Cardiac fibroblast (primary cell): Measurements from ENCODE around the gene DNAJC4.

Source experiments
- DNase-seq, 2 donors: peaks; one replicate each; pipeline versions ENCODE4 v3.0.0 to v3.0.0-alpha.2; 2010; ENCODE audit warnings: low read depth in 2 of 2
- H3K4me3 ChIP-seq, 2 donors: replicated peaks in 1 of 2; 1 replicate in 1 of 2; 2 replicates in 1 of 2; pipeline ENCODE4 v1.5.1; 2011; ENCODE audit warnings: low read depth in 2 of 2, low read length in 2 of 2, mild to moderate bottlenecking in 2 of 2, moderate library complexity in 1 of 2
- TF ChIP-seq, protein P1 (sequence below): IDR thresholded peaks from one replicate; pipeline ENCODE4 v1.5.1; 2011; ENCODE audit warnings: low read depth, mild to moderate bottlenecking, low read length, inconsistent platforms

Gene DNAJC4

DNA sequence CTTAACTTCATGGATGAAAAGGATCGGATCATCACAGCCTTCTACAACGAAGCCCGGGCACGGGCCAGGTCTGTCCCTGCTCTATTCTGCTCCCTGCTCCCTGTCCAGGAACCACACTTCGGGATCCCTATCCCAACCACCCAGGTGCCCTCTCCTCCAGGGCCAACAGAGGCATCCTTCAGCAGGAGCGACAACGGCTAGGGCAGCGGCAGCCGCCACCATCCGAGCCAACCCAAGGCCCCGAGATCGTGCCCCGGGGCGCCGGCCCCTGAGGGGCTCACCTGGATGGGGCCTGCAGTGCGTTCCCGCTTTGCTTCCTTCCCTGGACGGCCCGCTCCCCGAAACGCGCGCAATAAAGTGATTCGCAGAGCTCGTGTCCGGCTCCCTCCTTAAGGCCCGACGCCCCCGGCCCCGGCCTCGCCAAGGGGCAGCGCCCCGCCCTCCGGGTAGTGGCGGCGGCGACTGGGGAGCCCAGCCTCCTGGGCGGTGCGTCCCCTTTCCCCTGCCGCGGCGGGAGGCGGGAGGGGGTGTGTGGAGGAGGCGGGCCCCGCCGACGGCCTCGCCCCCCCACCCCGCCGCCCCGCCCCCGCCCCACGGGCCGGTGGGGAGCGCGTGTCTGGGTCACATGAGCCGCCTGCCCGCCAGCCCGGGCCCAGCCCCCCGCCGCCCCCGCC lies 3.7 kb downstream of the DNAJC4 start, which contains the start of gene VEGFB:
VEGFB (plus strand) TSS at position 672 of the 674 bp plus-strand sequence. CDS start 250 bp downstream, outside the sequence.
- peak within 1 kb of the TSS; percentile 65 to 81 for H3K4me3 ChIP-seq
- TF ChIP-seq, protein P1, sequence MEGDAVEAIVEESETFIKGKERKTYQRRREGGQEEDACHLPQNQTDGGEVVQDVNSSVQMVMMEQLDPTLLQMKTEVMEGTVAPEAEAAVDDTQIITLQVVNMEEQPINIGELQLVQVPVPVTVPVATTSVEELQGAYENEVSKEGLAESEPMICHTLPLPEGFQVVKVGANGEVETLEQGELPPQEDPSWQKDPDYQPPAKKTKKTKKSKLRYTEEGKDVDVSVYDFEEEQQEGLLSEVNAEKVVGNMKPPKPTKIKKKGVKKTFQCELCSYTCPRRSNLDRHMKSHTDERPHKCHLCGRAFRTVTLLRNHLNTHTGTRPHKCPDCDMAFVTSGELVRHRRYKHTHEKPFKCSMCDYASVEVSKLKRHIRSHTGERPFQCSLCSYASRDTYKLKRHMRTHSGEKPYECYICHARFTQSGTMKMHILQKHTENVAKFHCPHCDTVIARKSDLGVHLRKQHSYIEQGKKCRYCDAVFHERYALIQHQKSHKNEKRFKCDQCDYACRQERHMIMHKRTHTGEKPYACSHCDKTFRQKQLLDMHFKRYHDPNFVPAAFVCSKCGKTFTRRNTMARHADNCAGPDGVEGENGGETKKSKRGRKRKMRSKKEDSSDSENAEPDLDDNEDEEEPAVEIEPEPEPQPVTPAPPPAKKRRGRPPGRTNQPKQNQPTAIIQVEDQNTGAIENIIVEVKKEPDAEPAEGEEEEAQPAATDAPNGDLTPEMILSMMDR: no peak
- peak in 1 of 2 donors; percentile 70 for DNase-seq

DNA sequence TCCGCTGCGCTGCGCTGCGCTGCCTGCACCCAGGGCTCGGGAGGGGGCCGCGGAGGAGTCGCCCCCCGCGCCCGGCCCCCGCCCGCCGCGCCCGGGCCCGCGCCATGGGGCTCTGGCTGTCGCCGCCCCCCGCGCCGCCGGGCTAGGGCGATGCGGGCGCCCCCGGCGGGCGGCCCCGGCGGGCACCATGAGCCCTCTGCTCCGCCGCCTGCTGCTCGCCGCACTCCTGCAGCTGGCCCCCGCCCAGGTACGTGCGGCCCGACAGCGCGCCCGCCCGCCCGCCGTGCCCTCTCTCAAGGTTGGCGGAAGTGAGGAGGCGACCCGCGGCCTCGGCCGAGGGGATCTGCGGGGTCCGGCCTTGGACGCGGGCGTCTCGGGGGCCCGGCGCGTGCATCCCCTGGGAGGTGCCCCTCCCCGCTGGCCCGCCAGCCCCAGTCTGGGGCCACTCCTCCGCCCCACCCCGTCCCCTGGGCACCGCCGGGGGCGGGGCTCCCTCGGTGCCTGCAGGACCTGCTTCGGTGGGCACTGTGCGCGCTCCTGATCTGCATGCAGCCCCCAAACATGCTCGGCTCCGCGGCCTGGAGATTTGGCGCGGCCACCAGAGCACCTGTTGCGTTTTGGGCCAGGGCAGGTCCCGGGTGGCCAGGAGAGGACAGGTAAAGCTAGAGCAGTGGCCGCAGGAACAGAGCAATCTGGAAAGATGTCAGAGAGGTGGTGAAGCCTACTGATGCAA lies 4.5 kb downstream of the DNAJC4 start:
- TF ChIP-seq, protein P1: no peak
- H3K4me3 ChIP-seq: peak overlapping the region; percentile 65 to 81
- no peak for DNase-seq

DNA sequence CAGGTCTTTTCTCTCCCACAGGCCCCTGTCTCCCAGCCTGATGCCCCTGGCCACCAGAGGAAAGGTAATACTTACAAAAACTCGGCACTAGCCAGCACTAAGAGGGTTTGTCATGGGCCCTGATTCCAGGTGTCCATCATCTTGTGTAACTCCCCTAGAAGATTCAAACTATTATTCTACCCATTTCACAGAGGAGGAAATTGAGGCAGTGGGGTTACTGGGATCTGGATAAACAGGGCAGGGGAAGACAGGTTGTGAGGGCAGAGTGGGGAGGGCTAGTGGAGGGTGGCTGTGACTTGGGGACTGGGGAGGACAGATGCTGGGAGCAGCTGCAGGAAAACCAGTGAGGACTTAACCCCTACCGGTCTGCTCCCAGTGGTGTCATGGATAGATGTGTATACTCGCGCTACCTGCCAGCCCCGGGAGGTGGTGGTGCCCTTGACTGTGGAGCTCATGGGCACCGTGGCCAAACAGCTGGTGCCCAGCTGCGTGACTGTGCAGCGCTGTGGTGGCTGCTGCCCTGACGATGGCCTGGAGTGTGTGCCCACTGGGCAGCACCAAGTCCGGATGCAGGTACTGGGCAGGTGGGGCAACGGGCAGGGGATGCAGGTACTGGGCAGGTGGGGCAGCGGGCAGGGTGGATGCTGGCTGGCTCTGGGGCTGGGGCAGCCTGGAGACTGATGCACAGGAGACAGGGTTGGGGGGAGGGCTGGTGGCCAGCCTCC lies 5.3 kb downstream of the DNAJC4 start:
- TF ChIP-seq, protein P1: no peak
- DNase-seq: no peak
- peak overlapping the region; percentile 65 to 81 for H3K4me3 ChIP-seq

DNA sequence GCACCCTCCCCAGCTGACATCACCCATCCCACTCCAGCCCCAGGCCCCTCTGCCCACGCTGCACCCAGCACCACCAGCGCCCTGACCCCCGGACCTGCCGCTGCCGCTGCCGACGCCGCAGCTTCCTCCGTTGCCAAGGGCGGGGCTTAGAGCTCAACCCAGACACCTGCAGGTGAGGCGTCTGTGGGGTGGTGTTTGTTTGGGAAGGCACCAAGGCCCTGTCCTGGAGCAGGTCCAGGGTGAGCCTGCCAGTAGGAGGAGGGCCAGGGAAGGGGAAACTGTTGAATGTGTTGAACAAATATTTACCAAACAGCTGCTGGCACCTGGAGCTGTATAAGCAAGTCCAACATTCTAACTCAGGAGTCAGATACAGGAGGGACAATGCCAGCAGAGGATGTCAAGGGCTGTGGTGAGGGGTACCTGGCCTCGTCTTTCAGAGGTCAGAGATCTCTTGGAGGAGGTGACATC lies 7.2 kb downstream of the DNAJC4 start:
- DNase-seq: no peak
- TF ChIP-seq, protein P1: no peak
- no peak overlapping the region for H3K4me3 ChIP-seq

DNA sequence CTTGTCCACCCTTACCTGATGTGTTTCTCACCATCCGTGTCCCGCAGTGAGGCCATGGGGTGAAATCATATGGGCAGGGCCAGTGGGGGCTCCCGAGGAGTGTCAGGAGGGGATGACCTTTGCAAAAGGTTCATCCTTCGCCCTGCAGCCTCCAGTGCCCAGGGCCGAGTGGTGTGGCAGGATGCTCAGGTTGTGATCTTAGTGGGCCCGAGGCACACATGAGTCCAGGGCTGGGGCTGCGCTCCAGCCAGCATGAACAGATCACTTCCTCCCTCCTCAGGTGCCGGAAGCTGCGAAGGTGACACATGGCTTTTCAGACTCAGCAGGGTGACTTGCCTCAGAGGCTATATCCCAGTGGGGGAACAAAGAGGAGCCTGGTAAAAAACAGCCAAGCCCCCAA lies 7.7 kb downstream of the DNAJC4 start:
- DNase-seq: no peak
- TF ChIP-seq, protein P1: no peak
- H3K4me3 ChIP-seq: no peak overlapping the region

DNA sequence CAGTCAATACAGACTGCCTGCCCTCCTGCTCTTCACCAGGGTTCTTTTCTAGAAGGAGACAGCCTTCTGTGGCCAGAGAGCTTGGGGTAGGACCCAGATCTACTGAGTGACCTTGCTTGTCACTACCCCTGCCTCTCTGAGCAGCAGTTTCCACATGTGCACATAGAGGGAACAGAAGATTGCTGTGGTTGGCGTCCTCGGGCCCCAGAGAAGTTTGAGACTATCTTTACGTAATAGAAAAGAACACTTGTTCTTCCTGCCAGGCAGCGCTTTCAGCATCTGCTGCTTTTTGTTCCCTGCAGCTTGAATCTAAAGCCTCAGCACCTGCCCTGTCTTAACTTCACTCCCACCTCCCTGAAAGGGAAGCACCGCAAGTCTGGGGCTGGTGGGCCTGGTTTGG lies 8.7 kb downstream of the DNAJC4 start:
- H3K4me3 ChIP-seq: no peak overlapping the region
- TF ChIP-seq, protein P1: no peak
- no peak for DNase-seq
